22Rv1 (cell line): ENCODE data around the gene TLE3.

Source experiments
- ZFX ChIP-seq: fragments of 450-650 bp; IDR thresholded peaks from 2 replicates; pipeline ENCODE4 v1.6.1; 2017; ENCODE audit warnings: antibody characterized with exemption, borderline replicate concordance
- TF ChIP-seq, protein P1 (sequence below): fragments of 450-650 bp; IDR thresholded peaks from 2 replicates; pipeline ENCODE4 v1.5.1; 2017; ENCODE audit warnings: mild to moderate bottlenecking

DNA sequence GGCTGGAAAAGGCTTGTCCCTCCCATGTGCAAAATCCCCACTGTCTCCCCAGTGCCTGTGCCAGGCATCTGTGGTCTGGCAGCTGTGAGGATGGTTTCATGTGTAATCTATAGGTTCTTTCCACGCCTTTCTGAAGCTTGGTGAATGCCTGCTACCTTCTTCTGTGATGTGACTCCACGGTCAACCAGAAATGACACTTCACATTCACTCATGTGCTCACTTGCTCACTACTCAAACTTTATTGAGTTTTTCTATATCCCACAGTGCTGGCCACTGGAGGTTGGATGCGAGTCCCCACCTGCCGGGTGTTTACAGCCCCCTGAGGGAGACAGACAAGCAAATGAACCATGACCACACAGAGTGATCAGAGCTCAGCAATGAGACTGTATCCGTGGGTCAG is 27.9 kb upstream of the TLE3 start:
- TF ChIP-seq, protein P1, sequence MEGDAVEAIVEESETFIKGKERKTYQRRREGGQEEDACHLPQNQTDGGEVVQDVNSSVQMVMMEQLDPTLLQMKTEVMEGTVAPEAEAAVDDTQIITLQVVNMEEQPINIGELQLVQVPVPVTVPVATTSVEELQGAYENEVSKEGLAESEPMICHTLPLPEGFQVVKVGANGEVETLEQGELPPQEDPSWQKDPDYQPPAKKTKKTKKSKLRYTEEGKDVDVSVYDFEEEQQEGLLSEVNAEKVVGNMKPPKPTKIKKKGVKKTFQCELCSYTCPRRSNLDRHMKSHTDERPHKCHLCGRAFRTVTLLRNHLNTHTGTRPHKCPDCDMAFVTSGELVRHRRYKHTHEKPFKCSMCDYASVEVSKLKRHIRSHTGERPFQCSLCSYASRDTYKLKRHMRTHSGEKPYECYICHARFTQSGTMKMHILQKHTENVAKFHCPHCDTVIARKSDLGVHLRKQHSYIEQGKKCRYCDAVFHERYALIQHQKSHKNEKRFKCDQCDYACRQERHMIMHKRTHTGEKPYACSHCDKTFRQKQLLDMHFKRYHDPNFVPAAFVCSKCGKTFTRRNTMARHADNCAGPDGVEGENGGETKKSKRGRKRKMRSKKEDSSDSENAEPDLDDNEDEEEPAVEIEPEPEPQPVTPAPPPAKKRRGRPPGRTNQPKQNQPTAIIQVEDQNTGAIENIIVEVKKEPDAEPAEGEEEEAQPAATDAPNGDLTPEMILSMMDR, result no peak
- TF ChIP-seq ZFX, result no peak
